Activated CD8-positive, alpha-beta memory T cell treated with anti-CD3 and anti-CD28 coated beads for 48 hours (primary cell): ENCODE measurements around the gene AFAP1L2.
"Not testable (repeated sequence)": the region's sequence is repeated elsewhere in the genome, so short reads cannot be mapped to it uniquely, and the experiment has no call there.

ENCODE experiments used
- DNase-seq, 3 experiments: peaks; one replicate each; pipeline ENCODE4 v3.0.0-alpha.2; 2020; ENCODE audit warnings: low read depth in 2 of 3, low spot score in 2 of 3

The AFAP1L2 gene

DNA sequence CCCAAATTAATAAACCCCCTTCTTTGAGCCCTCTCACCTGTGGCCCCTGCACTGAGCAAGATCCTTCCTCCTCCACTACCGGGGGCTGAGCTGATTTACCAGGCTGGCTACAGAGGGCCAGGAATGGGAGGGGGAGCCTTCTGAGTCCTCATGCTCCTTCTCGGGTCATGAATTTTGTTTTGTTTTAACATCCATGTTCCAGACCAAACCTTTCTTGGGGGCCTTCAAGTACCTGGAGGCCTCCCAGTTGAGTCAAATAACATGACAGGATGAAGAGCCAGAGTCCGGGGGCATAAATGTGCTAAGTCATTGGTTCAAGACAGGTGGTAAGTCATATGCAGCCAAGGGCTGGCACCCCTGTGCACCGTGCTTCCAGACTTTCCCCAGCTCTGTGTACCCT is 39.6 kb downstream of the AFAP1L2 start:
- no peak for DNase-seq

DNA sequence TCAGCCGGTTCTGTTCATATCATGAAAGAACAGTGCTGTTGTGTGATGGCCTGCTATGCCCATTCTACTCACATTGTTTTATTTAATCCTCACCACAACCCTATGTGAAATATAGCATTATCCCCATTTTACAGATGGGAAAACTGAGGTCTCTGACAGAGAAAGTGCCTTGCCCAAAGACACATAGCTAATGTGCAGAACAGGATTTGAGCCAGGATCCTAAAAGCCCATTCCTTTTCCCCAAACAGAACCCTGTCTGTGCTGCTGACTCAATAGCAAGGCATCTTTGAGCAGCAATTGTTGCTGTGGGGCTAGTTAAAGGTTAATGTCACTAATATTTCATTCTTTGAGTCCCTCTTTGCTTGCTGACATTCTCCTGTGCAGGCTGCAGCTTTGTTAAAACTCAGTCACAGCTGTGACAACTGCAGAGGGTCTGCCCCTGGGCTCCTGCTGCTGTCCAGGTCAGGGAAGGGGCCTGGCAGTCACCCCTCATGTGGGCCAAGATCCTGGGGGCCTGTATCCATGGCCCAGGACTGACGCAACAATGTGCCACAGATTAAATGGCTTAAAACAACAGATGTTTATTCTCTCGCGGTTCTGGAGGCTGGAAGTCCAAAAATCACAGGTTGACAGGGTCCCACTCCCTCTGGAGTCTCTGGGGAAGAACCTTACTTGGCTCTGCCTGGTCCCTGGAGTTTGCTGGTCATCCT is 40.4 kb downstream of the AFAP1L2 start:
- DNase-seq, result no peak

DNA sequence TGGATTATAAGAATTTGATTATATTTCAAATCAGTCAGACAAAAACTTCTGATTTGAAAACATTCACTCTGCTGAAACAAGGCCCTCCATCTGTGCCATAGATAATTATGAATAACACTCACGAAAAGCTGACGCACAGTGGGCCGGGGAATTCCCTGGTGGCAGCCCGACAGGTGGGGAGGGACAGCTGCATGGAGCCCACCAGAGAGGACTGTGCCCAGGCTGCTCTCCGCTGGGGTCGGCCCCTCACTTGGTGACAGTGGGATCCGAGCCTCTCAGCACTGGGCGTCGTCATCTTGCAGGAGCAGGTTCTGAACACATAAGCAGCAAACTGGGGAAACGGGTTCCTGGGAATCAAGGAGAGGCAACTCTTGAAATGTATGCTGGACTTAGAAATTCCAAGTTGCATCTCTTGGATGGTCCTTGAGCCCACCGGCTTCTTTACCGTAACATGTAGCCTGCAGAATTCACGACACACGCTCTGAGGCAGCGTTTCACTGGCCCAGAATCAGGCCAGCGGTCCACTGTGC is 41.4 kb downstream of the AFAP1L2 start:
- no peak for DNase-seq

DNA sequence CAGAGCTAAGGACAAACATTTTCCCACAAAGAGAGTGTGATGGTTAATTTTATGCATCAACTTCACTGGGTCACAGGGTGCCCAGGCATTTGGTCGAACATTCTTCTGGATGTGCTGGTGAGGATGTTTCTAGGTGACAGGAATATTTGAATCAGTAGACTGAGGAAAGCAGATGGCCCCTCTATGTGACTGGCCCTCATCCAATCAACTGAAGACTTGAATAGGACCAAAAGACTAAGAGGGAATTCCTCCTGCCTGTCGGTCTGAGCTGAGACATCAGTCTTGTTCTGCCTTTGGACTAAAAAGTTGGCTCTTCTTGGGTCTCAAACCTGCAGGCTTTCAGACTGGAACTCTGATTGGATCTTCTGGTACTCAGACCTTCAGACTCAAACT is 44.4 kb downstream of the AFAP1L2 start:
- no peak for DNase-seq

DNA sequence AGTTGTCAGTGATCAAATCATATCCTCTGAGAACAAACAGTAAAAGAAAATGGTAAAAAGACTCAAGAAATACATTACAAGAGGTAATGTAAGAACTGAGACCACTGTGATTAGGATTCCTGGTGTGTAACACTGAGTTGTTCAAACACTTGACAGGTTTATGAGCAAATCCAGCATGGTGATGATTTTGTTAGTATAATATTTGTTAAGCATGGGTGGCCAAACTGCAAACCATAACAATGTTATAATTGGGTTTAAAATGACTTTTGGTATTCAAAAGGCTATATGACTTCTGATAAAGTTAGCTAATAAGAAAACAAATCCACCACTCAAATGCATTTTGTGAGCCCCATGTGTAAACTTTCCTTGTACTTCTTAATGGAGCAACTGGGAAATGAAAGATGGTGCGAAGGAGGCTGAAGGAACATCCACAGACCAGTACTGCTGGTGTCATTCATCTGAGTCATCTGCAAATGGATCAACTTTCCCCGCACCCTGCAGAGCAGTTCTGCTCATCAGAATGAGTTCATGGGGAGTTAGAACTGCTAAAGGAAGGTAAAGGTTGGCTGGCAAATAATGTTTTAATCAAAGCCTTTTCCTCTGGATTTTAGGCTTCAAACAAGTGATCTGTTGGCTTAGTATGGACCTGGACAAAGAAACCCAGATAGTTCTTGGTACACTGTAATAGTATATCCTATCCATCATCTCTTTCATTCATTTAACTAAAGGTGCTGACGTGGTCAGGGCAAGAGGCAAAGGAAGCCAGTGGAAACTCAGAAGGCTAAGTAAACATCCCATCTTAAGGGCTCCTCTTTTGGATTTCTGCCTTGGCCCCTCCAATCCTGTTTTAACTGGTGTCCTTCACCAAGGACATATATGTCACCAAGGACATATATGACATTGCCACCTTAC is 45.0 kb downstream of the AFAP1L2 start:
- no peak for DNase-seq

DNA sequence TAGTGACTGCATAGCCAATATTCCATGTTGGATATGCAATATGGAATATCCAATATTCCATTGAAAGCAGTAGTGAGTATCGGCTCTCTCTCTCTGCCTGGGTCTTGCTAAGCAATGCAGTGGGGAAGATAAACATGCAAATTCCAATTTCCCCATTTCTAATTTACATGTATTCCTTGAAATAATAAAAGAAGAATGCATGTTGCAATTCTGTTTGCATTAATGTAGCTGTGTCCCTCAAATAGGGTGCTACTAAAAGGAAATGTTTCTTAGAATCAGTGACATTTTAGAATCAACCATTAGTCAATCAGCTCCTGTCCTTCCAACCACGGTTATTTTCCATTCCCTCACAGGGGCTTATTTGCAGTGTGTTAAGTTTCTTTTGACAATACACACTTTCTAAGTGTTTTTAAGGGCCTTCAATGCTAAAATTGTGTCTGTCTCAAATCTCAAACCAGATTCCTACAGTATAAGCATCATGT is 46.7 kb downstream of the AFAP1L2 start:
- DNase-seq, result no peak

DNA sequence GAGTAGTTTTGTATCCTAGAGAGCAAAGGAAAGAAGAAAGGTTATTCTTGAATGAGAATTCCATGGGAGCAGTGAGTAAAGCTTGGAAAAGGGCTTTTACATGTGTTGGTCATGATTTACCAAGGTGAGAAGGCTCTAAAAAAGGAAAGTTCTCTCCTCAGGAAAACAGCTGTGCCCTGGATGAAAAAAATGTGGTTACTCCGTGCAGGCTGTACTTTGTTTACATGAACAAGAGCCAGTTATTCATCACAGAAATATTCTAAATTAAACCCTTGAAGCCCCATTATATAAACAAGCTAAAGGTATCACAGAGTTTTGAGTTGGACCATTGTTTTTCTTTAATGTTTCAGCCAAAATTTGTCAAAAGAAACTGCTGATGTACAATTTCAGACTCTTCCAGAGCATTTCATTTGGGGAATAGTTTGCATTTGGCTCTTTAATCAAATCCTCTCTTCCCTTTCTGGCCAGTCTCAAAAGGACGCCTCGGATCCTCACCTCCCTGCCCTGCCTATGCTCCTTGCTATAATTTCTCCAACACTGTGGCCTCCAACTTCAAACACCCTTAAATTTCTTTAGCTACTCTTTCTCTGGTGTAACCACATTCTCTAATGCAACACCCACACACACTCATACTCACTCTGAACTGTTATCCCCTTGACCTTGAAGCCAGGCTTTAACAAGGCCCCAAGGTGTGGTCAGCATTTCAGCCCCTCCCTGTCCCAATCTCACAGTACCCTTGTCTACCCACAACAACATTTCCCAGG is 47.4 kb downstream of the AFAP1L2 start:
- DNase-seq, result no peak

DNA sequence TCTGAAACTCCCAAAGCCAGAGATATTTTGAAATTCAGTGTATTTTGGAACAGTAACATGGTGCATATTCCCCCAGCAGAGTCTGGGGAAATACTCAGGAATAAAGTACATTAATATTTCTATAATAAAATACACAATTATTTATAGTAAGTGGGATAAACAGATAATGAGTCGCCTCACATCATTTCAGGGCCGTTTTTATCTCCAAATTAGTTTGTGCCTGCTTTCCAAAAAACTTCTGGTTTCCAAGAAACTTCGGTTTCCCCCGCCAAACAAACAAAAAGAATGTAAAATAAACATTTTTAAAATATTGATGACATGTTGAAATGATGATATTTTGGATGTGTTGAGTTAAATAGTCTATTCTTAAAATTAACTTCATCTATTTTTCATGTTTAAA is 48.2 kb downstream of the AFAP1L2 start:
- DNase-seq, result no peak

DNA sequence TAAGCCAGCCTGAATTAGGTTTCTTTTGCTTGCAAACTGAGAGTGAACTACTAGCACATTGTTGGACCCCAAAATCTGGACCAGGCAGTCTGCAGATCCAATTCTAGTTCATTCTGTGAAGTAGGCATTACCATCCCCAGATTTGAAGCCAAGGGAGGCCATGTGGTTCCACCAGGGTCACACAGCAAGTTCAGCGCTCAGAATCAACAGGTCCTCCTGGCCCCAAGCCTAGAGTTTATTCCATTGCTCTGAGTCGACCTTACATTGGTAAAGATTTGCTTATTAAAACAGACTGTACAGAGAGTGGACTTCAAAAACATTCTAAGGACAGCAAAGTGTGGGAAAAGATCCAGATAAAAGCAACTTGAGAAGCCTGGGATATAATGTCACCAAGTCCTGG is 50.9 kb downstream of the AFAP1L2 start:
- no peak for DNase-seq

DNA sequence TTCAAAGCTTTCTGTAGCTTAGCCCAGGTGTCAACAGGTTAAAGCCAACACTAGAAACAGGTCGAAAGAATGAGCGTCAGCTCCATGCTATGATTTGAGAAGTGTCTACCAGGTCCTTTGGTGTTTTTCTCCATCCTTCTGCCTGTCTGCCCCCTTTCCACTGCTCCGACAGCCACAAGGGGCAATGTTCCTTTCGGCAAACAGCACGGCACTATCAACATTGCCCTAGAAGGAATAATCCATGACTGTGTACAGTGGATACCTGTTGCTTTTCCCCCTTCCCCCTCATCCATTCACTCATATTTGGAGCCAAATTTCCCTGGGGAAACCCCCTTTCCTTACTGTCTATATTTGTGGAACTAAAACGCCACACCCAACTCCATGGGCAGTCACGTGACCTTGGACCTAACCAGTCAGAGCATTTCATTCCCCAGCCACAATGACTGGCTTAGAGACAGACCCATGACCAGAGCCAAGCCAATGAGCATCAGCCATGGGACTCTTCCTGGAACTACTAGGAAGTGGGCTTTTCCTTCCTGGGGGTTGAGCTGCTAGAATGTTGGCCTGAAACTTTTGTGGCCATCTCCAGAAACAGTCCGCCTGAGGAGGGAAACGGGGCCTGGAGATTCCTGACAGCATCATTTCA is 51.5 kb downstream of the AFAP1L2 start:
- DNase-seq, result no peak

DNA sequence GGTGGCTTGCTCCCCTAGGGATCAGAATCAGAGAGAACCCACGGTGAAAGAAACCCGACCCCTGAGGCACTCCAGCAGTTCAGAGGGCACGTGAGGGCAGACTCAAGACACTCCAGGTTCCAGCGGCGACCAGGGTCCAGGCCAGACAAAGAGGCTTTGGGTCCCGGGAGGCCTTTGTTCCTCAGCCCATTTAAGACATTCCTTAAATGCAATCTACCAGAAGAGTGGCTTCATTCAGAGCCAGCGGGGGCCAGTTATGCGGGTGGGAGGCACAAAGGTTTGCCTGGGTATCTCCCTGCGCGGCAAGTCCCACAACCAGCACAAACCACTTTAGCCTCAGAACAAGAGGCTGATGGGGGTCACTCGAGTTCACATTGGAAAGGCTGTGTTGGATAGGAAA is 53.6 kb downstream of the AFAP1L2 start:
- DNase-seq, result no peak

DNA sequence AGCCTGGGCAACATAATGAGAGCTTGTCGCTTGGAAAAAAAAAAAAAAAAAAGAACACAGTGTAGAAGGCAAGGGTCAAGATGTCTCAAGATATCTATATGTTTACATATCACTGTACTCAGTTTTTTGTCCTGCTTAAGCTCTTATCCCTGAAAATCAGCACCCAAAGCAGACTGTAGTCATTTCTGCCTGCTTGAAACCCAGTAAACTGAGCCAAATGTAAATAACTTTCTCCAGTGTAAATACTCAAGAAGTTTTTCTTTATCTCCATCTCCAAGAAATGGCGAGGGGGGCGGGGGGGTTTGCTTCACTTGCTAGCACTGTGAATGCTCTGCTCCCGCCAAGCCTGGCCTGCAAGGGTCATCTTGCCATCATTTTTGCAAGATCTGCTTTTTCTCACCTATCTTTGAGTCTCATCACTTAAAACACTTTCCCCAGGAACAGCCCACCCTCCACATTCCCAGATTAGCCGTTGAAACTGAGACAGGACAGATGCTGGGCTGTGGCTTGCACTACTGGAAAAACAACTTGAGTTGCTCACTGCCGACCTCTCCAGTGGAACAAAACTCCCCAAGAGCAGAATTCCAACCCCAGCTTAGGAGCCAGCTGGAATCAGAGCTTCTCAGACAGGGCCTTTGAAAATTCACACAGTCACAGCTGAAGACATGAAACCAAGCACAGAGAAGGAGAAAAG is 54.6 kb downstream of the AFAP1L2 start:
- DNase-seq, result no peak

DNA sequence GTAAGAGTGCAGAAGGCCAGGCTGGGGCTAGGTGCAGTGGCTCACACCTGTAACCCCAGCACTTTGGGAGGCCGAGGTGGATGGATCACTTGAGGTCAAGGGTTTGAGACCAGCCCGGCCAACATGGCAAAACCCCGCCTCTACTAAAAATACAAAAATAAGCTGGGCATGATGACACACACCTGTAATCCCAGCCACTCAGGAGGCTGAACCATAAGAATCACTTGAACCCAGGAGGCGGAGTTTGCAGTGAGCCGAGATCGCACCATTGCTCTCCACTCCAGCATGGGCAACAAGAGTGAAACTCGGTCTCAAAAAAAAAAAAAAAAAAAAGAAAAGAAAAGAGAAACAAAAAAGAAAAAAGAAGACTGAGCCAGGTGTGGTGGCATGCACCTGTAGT is 55.2 kb downstream of the AFAP1L2 start:
- not testable (repeated sequence) for DNase-seq

DNA sequence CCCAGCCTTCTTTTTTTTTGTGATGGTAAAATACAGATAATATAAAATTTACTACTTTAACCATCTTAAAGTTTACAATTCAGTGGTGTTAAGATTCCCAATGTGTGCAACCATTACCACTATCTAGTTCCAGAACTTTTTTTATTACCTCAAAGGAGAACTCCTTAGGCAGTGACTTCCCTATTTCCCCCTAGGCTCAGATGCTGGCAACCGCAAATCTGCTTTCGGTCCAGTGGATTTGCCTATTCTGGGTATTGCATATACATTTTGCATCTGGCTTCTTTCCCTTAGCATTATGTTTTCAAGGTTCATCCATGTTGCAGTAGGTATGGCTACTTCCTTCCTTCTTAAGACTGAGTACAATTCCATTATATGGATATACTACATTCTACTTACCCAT is 56.5 kb downstream of the AFAP1L2 start:
- DNase-seq, result no peak

DNA sequence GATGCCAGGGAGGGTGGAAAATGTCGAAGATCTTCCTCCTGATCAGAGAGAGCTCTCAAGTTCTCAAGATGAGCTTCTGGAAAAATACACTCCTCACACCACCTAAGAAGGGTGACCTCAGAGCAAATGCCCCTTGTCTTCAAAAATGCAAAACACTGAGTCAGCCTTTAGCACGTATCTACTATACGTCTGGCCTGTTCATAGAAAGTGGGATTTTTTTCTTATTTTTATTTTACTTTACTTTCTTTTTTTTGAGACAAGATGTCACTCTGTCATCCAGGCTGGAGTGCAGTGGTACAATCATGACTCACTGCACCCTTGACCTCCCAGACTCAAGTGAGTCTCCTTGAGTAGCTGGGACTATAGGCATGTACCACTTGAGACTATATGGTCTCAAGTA is 57.1 kb downstream of the AFAP1L2 start:
- no peak for DNase-seq

DNA sequence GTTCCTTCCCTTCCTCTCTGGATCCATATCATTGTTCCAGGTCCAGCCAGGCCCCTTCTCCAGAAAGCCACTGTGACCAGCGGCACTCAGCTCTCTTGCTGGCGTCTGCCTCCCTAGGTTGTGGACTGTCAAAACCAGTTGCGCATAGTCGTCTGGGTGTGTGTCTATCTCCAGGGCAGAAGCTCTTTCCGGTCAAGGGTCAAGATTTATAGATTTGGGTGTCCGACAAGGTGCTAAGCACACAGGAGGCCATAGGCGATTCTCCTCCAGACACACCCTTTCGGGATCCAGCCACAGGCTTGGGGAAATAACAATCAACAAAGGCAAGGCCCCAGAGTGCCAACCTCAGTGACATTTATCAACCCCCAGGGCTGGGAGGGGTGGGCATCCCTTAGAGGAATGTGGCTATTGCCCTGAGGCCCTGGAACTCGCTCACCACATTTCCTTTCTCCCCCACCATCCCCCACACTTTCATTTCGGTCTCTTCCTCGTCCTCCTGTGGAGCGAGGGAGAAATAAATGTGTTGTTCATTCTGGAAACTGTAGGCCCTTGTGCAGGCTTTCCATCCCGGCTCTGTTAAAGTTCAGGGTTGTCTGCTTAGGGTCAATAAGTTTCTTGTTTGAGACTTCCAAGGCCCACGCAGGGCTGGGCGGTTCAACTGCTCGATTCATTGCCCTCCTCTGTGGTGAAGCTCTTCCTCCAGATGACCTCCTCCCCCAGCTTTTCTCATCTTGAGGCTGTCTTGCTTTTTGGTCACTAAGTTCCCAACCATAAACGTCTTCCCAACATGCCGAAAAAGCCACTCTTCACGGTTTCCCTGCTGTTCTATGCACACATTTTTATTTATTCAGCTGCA is 57.9 kb downstream of the AFAP1L2 start:
- no peak for DNase-seq

DNA sequence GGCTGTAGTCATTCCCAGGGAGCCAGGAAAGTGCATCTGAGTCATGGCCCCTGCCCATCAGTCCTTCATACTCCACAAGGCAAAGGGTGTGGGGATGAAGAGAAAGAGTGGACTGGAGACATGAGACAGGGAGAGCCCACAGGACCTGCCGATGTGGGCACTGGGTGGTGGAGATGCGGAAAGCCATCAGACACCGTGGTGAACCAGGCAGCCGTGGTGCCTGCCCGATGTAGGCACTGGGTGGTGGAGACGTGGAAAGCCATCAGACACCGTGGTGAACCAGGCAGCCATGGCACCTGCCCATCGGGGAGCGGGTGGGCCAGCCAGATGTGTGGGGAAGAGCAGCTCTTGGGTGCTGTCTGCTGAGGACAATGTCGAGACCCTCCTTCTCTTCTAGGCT is 58.6 kb downstream of the AFAP1L2 start:
- no peak for DNase-seq

DNA sequence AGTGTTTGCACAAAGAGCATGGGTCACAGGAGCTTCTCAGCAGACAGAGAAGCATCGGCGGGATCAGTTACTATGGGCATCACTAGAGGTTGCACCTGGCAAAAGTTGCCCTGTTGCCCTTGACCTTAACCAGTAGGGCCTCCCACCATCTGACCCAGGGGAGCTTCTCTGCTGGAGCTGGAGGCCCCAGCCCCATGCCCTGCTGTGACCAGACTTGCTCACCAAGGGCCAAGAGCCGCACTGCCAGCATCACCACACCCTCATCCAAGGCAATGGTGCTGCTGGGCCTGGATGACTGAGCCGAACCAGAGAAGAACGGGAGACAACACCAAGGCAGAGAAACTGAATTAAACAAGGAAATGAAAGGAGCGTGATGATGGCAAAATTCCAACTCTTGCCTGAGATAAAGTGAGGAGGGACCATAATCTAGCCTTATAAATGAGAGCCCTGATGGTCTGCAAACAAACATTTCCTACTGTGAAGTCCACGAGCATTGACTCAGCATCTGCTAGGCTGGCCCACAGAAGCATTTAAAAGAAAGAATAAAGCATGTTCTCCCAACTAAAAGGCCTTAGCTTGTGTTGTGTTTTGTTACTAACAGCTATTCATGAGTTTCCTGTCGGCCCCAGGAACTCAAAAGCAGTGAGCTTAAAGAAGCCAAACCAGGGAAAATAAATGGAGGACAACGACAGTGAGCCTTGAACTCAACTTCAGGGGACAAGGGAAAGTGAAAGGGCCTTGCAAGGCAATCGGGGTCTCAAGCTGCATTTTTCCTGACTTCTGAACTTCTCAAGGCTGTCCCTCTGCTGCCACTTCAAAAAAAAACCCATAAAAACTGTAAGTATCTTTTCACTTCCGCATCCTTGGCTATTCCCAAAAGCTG is 60.4 kb downstream of the AFAP1L2 start:
- DNase-seq, result no peak
